H4 (cell line): Measurements from ENCODE around the gene ENDOD1. TPM values are rescaled to one million over a fixed set of nuclear protein-coding genes. Genes with fewer than 3 reads are reported as not detected.

Experiments
- DNase-seq: peaks from one replicate; pipeline ENCODE4 v3.0.0-alpha.2; 2015; ENCODE audit warnings: low spot score
- total RNA-seq: library from RNA; depleted of rRNA; stranded (reverse); fragments of >200 nt; shearing (Covaris generic); gene quantifications from 2 replicates; pipeline ENCODE4 v1.2.3, GENCODE V29; 2014

The ENDOD1 gene
- total RNA-seq, 1 experiment from 2014 or later, result 4.0 TPM

DNA sequence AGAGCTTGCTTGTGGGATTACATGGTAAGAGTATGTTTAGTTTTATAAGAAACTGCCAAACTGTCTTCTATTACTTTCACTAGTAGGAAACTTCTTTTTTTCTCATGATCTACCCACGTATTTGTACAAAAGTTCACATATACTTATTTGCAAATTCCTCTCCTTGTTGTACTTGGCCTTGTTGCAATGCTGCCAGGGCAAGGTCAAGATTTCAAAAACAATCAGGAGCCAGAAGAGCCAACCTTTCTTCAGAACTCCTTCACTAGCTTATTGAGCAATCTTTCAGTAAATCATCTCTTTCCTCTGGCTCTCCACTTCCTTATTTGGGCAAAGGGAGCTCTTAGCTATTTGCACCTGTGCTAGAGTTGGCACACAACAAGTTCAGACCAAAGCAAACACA lies 13.2 kb upstream of the ENDOD1 start:
- DNase-seq, result peak; percentile 23

DNA sequence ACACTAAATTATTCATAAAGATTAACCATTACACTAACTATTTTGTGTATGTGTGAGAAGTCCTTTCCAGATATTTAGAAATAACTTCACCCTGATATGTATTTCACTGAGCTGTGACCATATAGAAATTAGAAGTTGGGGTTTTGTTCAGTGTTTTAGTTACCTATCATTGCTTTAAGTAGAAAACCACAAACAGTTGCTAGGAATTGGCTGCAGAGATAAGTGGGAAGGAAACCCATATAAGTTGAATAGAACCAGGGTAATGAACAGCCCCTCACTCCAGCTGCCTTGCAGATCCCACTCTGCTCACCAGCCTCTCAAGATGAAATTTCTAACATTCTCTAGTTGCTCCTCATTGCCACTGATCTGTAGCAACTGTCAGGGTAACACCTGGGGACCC lies 12.7 kb upstream of the ENDOD1 start:
- DNase-seq, result no peak

DNA sequence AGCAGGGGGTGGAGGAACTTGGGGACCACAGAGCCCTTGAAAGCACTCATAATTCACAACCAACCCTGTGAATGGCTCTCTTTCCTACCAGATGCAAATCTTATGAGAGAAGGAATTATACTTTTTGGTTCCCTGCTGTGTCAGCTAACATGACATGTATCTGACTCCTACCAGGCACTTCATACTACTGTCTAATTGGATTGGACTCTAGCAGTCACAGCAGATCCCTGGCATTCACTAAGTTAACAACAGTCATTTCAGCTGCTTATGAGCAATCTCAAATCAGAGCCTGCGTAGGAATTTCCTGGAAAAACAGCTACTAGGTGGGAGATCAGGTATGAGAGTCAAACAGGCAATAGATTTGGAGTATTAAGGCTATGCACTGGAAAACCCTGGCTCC lies 11.1 kb upstream of the ENDOD1 start:
- DNase-seq, result no peak

DNA sequence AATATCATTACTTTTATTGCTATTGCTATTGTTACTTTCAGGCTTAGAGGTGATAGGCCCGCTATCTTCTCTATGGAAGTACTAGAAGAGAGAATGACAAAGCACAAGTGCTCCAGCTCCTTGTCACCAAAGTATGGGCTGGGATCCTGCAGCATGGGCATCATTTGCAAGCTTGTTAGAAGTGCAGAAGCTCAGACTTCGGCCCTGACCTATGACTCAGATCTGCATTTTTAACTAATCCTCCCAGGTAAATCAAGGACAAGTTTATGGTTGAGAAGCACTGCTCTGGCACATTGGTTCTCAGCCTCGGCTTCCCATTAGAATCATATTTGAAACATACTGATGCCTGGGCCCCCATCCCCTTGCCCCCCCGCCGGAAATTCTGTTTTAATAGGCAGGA lies 8.6 kb upstream of the ENDOD1 start:
- no peak for DNase-seq

DNA sequence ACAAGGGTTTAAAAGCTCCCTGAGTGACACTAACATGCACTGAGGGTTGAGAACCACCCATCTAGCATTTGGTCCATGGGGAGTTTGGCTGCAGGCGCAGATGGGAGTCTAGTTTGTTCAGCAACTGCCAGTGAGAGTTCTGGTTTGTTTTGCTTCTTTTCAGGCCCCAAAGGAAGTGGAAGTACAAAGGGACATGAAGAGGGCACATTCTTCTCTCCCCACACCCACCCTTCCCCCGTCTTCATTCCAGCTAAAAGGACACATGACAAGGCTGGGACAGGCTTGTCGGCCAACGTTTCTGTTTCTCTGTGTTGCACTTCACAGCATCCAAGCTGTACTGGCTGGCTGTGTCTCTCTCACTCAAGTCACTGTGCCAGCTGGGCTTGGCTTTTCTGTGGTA lies 8.2 kb upstream of the ENDOD1 start:
- no peak for DNase-seq

GRCh38 chr11:95082576-95083001 lies 7.1 kb upstream of the ENDOD1 start:
- DNase-seq, result no peak

DNA sequence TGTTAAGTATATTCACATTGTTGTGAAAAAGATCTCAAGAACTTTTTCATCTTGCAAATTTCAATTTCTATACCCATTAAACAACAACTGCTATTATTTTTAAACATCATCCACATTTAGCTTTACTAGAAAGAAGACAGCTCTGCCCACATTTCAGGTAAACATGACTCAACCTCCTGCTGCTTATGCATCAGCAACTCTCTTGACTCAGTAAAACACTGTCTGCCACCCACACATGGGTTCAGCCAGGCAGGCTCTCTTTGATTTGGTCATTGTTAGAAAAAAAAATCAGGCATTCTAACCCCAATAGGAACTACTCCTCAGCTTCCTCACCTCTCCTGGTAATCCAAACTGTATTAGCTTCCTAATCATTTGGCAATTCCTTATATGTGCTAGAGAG lies 5.1 kb upstream of the ENDOD1 start:
- no peak for DNase-seq

DNA sequence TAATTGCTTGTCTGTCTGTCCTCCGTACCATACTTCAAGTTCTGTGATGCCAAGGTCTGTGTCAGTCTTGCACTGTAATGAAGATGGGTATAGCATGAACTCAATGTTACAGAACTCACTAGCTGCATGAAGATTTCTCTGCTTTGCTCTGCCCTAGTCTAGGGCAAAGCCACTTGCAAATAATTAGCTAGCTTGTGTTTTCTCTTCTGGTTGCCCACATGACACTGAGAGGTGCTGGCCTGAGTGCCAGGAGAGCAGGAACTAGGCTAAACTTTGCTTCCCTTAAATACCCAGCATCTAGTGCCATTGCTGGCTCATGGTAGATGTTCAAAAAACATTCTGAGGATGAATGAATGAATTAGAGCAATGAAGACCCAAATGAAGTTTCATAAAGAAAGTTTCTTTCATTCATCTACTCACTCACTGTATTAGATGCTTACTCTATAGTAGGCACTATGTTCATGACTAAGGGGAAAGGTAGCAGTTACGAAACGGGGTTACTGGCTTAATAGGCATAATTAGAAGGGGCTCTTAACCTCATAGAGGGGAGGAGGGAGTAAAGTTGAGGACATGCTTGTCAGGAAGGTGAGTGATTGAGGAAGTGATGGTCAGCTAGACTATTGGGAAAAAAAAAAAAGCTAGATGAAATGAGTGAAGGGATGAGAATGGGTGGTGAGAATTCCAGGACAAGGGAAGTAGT lies 4.4 kb upstream of the ENDOD1 start:
- no peak for DNase-seq

GRCh38 chr11:95086151-95086550 lies 3.5 kb upstream of the ENDOD1 start:
- DNase-seq, result no peak

GRCh38 chr11:95086836-95087570 lies 2.6 kb upstream of the ENDOD1 start:
- DNase-seq, result no peak

- DNase-seq, result no peak
Observed at GRCh38 chr11:95088946-95089619, 563 bp upstream of the ENDOD1 start.

- DNase-seq, result no peak
Observed at GRCh38 chr11:95091663-95092180, 2.1 kb downstream of the ENDOD1 start.

GRCh38 chr11:95092549-95093324 lies 3.1 kb downstream of the ENDOD1 start:
- no peak for DNase-seq

DNA sequence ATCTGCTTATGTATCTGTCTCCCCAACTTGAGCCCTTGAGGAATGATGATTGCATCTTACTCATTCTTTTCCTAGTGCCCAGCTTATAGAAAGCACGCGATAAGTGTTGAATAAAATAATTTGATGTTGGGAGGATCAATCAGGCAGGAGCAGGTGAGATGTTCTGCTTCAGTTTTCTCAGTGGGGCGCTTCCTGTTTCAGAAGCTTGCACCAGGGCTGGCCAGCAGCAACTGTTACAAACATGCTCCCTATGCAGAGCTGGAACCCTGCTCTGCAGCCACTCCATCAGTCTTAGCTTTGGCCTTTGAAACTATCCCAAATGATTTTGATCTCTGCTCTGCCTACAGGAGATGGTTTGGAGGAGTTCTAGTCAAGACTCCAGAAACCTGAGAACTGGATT lies 3.9 kb downstream of the ENDOD1 start:
- DNase-seq, result no peak

- DNase-seq, result no peak
Observed at GRCh38 chr11:95095858-95096587, 6.4 kb downstream of the ENDOD1 start.

- no peak for DNase-seq
Observed at GRCh38 chr11:95097209-95097608, 7.6 kb downstream of the ENDOD1 start.

DNA sequence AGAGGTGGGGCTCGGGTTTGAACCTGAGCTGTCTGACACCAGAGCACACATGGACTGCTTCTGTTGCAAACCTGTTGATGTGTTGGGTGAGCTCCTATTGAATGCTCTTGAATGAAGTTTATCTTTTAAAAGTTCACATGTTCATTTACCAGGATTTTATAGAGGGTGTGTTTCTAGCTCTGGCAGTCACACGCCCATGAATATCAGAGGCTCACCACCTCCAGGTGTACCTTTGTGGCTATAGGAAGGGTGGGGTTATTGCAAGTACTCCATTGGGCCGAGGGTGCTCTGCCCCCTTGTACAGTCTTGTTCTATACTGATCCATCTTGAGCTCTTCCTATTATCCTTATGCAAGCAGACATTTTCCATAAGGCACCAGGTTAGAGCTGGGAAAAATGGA lies 9.2 kb downstream of the ENDOD1 start:
- DNase-seq, result no peak

GRCh38 chr11:95100191-95100648 lies 10.6 kb downstream of the ENDOD1 start:
- no peak for DNase-seq

DNA sequence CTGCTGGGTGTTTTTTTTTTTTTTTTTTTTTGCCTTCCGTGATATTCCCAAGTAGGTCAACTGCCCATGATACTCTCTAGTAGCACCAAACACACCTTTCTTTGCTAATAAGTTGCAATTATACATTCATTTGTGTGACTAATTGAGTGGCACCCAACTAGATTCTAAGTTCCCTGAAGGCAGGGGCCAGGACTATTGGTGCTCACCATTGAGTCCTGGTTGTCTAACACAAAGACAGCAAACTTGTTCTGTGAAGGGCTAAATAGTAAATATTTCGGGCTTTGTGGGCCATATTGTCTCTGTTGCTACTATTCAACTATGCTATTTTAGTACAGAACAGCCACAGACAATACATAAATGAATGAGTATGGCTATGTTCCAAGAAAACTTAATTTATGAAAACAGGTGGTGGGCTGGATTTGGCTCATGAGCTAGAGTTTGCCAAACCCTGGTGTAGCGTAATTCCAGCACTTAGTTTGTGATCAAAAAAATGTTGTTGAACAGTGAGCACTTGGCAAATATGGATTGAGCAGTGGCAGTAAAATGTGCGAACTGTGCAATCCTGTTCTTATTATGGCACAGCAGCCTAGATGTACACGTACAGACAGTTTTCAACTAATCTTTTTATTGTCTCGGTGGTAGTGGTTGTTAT lies 11.3 kb downstream of the ENDOD1 start:
- DNase-seq, result no peak

DNA sequence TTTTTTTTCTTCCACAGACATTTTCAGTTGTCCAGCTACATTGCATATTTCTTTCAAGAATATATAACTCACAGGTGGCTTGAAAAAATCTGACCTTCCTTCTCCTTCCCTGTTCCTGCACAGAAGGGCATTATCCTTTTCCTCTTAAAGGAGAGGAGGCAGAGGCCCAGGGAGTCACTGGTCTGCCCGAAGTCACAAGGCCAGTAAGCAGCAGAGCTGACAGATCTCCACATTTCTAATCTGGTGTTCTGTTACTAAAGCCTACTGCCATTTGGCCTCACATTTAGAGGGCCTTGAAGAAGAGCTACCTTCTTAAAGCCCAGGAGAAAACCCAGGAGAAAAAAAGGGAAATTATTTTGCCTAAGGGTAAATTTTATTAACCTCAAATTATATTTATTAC lies 12.3 kb downstream of the ENDOD1 start:
- DNase-seq, result no peak

DNA sequence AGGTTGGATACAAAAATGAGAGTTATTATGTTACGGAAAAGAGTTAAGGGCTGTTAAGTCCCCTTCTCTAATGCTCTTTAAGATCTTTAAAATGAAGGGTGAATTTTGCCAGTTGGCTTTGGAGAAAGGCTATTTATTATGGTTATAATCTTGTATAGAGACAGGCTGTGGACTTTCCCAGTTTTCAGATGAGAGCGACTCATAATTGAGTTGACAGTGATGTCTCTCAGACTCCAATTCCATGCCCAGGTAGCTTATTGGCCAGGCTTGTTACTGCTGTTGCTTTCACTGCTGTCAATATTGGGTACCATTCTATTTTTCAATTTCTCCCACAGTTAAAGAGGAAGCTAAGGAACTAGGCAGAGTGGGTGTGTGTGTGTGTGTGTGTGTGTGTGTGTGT lies 13.1 kb downstream of the ENDOD1 start:
- no peak for DNase-seq
